ENCODE results near the gene OR4F15.

Gene OR4F15

GRCh38 chr15:101841656-101842055 is 29.7 kb downstream of the OR4F15 start:
- TF ChIP-seq CEBPB (IDR thresholded peaks at IDR 0.05) (no peak), USF1 (IDR thresholded peaks at IDR 0.05) (peak; percentile 21; the same call in 1 of the 2 replicates)

GRCh38 chr15:101844916-101845315 is 32.9 kb downstream of the OR4F15 start:
- TF ChIP-seq YY1 (IDR thresholded peaks at IDR 0.05; ENCODE audit: low read depth) (no peak), REST (IDR thresholded peaks at IDR 0.05; ENCODE audit: low read depth) (no peak)

- no peak for TF ChIP-seq EGR1 (IDR thresholded peaks at IDR 0.05)
- no peak for TF ChIP-seq TCF12 (IDR thresholded peaks at IDR 0.05; ENCODE audit: low read depth)
- TF ChIP-seq EP300 (IDR thresholded peaks at IDR 0.05; ENCODE audit: borderline replicate concordance) = no peak
- no peak for TF ChIP-seq TAF1 (IDR thresholded peaks at IDR 0.05; ENCODE audit: low read depth)
- TF ChIP-seq ZBTB7A (IDR thresholded peaks at IDR 0.05; ENCODE audit: low read depth) = no peak
- no peak for TF ChIP-seq USF1 (IDR thresholded peaks at IDR 0.05)
- no peak for TF ChIP-seq NFIC (IDR thresholded peaks at IDR 0.05)
Measured at GRCh38 chr15:101852356-101852755, 40.4 kb downstream of the OR4F15 start.
